KMS-11 (cell line): ENCODE data around the gene CFAP299.

ENCODE experiments used
- H2AFZ ChIP-seq: fragments of 200-600 bp; sonication (generic); 2 replicates; pipeline ENCODE4 v1.6.1; 2016; ENCODE audit warnings: antibody characterized with exemption, mixed run types, low read depth
- H3K27ac ChIP-seq: fragments of 200-600 bp; sonication (generic); 2 replicates; pipeline ENCODE4 v1.6.1; 2016; ENCODE audit warnings: mild to moderate bottlenecking, mixed run types
- H3K27me3 ChIP-seq: fragments of 200-600 bp; sonication (generic); 2 replicates; pipeline ENCODE4 v1.6.1; 2017; ENCODE audit warnings: mild to moderate bottlenecking, low read depth, mixed run types, moderate library complexity; ENCODE audit not compliant: insufficient read depth
- H3K36me3 ChIP-seq: fragments of 200-600 bp; sonication (generic); 2 replicates; pipeline ENCODE4 v1.6.1; 2017; ENCODE audit warnings: mild to moderate bottlenecking, mixed run types; ENCODE audit not compliant: insufficient read depth
- H3K4me1 ChIP-seq: fragments of 200-600 bp; sonication (generic); 2 replicates; pipeline ENCODE4 v1.6.1; 2016; ENCODE audit warnings: mild to moderate bottlenecking, low read depth, mixed run types; ENCODE audit not compliant: poor library complexity, severe bottlenecking
- H3K4me2 ChIP-seq: fragments of 200-600 bp; sonication (generic); 2 replicates; pipeline ENCODE4 v1.7.0; 2016; ENCODE audit warnings: mild to moderate bottlenecking, mixed run types
- H3K4me3 ChIP-seq: fragments of 200-600 bp; sonication (generic); IDR thresholded peaks from 2 replicates; pipeline ENCODE4 v1.6.1; 2017; ENCODE audit warnings: low read depth, low read length, mixed read lengths; ENCODE audit not compliant: insufficient read depth
- H3K79me2 ChIP-seq: fragments of 200-600 bp; sonication (generic); 2 replicates; pipeline ENCODE4 v1.6.1; 2016; ENCODE audit warnings: low read depth, mixed run types; ENCODE audit not compliant: insufficient read depth
- H3K9ac ChIP-seq: fragments of 200-600 bp; sonication (generic); 2 replicates; pipeline ENCODE4 v1.6.1; 2016; ENCODE audit warnings: mild to moderate bottlenecking, mixed run types
- H4K20me1 ChIP-seq: fragments of 200-600 bp; sonication (generic); 2 replicates; pipeline ENCODE4 v1.6.1; 2016; ENCODE audit warnings: mild to moderate bottlenecking, mixed run types; ENCODE audit not compliant: insufficient read depth
- TF ChIP-seq, protein P1 (sequence below): fragments of 200-600 bp; sonication (generic); conservative IDR thresholded peaks from 2 replicates; pipeline ENCODE4 v1.6.1; 2017; ENCODE audit warnings: low read depth, mild to moderate bottlenecking, antibody characterized with exemption, low read length, moderate library complexity, mixed read lengths

The CFAP299 gene

GRCh38 chr4:80417019-80417418 is 81.5 kb downstream of the CFAP299 start:
- no peak overlapping the region for H3K4me2 ChIP-seq
- H2AFZ ChIP-seq: no peak overlapping the region
- H3K4me3 ChIP-seq: no peak overlapping the region
- no peaks in the 10 kb centered on the region for H3K27me3 ChIP-seq
- H3K9ac ChIP-seq: no peak overlapping the region
- H3K4me1 ChIP-seq: no peaks in the 10 kb centered on the region
- H3K27ac ChIP-seq: no peak overlapping the region
- no peaks in the 10 kb centered on the region for H4K20me1 ChIP-seq
- H3K36me3 ChIP-seq: no peaks in the 10 kb centered on the region
- H3K79me2 ChIP-seq: no peaks in the 10 kb centered on the region
- TF ChIP-seq, protein P1, sequence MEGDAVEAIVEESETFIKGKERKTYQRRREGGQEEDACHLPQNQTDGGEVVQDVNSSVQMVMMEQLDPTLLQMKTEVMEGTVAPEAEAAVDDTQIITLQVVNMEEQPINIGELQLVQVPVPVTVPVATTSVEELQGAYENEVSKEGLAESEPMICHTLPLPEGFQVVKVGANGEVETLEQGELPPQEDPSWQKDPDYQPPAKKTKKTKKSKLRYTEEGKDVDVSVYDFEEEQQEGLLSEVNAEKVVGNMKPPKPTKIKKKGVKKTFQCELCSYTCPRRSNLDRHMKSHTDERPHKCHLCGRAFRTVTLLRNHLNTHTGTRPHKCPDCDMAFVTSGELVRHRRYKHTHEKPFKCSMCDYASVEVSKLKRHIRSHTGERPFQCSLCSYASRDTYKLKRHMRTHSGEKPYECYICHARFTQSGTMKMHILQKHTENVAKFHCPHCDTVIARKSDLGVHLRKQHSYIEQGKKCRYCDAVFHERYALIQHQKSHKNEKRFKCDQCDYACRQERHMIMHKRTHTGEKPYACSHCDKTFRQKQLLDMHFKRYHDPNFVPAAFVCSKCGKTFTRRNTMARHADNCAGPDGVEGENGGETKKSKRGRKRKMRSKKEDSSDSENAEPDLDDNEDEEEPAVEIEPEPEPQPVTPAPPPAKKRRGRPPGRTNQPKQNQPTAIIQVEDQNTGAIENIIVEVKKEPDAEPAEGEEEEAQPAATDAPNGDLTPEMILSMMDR: no peak

DNA sequence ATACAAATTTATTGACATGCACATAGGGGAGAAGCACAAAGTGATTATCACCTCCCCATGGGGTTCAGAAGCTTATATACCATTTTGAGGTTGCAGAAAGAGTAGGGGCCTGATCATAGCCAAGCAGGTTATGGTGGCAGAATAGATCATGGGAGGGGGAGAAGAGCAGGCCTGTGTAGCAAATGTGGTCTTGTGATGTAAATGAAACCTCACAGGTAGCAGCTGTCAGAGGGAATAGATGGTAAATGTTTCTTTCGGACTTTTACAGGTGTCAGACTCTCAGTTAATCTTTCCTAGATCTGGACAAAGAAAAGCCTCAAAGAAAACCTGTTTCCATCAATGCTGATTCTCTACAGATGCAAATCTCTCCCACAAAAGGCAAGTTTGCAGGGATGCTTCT is 84.4 kb downstream of the CFAP299 start:
- H2AFZ ChIP-seq: no peak overlapping the region
- H3K36me3 ChIP-seq: no peaks in the 10 kb centered on the region
- peaks cover 7% of the 10 kb centered on the region for H3K4me1 ChIP-seq
- H3K4me2 ChIP-seq: no peak overlapping the region
- H3K27ac ChIP-seq: no peak overlapping the region
- H4K20me1 ChIP-seq: no peaks in the 10 kb centered on the region
- H3K4me3 ChIP-seq: no peak overlapping the region
- H3K79me2 ChIP-seq: no peaks in the 10 kb centered on the region
- TF ChIP-seq, protein P1: no peak
- no peaks in the 10 kb centered on the region for H3K27me3 ChIP-seq
- H3K9ac ChIP-seq: no peak overlapping the region

DNA sequence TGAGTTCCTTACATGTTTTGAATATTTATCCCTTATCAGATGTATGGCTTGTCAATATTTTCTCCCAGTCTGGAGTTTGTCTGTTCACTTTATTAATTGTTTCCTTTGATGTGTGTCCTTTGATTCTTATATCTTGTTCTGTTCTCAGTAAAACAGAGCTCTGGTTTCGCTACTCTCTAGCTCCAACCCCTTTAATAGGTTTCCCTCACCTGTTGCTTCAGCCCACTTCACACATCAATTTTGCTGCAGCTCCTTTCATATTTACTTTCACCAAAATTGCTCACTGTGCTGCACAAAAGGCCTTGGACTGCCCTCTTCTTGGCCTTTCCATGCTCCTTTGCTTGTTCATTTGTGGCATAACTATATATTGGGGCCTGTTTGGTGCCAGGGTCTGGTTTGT is 85.1 kb downstream of the CFAP299 start:
- Histone ChIP-seq H3K4me2 (no peak overlapping the region), H2AFZ (no peak overlapping the region), H3K4me3 (no peak overlapping the region), H4K20me1 (no peaks in the 10 kb centered on the region), H3K36me3 (no peaks in the 10 kb centered on the region), H3K27me3 (no peaks in the 10 kb centered on the region), H3K9ac (no peak overlapping the region), H3K79me2 (no peaks in the 10 kb centered on the region), H3K27ac (no peak overlapping the region), H3K4me1 (peaks cover 7% of the 10 kb centered on the region)
- TF ChIP-seq, protein P1: no peak

DNA sequence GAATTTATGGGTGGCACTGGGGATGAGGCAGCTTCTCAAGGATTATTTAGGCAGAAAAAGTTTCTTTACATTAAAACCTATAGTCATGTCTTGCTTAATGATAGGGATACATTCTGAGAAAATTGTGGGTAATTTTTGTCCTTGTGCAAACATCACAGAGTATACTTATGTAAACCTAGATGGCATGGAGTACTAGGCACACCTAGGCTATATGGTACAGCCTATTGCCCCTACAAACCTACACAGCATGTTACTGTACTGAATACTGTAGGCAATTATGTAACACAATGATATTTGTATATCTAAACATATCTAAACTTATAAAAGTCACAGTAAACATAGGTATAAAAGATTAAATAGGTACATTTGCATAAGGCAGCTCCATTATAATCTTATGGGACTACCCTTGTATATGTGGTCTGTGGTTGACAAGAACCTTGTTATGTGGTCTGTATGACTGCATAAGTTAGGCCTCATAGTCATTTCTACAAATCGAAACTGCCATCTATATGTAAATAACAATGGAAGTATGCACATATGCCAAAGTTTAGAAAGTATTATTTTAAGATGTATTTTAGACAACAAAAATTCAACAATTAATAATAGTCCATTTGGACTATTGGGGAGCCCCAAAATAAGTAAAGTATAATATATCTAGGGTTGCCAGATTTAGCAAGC is 87.3 kb downstream of the CFAP299 start:
- H3K9ac ChIP-seq: no peak overlapping the region
- no peaks in the 10 kb centered on the region for H3K36me3 ChIP-seq
- H3K27ac ChIP-seq: no peak overlapping the region
- no peak overlapping the region for H2AFZ ChIP-seq
- no peaks in the 10 kb centered on the region for H3K79me2 ChIP-seq
- H4K20me1 ChIP-seq: no peaks in the 10 kb centered on the region
- no peak overlapping the region for H3K4me3 ChIP-seq
- H3K27me3 ChIP-seq: no peaks in the 10 kb centered on the region
- H3K4me1 ChIP-seq: peaks cover 7% of the 10 kb centered on the region
- TF ChIP-seq, protein P1: no peak
- no peak overlapping the region for H3K4me2 ChIP-seq
